SK-N-MC (cell line): Measurements from ENCODE around the gene ADI1.

ENCODE experiments used
- EZH2 ChIP-seq: fragments of 200-600 bp; sonication (generic); IDR thresholded peaks from one replicate; pipeline ENCODE4 v1.6.1; 2017; ENCODE audit warnings: antibody characterized with exemption
- POLR2AphosphoS5 ChIP-seq: IDR thresholded peaks from 2 replicates; pipeline ENCODE4 v1.6.1; 2012; ENCODE audit warnings: mild to moderate bottlenecking, low read depth, low read length, borderline replicate concordance

DNA sequence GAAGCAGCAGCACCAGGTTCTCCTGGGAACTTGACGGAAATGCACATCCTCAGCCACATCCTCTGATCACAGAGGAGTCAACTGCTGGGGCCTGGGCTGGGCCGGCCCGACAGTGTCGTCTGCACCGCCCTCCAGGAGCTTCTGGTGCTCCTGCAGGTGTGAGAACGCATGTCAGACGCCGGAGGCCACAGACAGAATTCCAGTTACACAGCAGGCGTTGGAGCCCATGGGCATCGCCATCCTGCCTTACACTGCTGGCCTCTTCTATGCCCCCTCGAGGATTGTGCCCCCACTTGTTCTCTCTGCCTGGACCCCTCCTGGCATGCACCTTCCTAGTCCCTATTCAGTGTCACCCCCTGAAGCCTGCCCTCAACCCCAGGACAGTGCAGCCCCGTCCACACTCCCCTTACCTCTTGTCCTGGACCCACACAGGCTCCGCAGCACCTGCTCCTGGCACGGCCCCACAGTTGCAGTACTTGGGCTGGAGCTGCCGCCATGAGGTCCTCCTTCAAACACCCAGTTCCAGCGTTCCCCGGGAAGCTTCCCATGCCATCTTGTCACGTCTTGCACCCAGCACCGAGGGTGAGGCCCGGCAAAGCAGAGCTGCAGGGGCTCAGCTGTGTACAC is 37.5 kb downstream of the ADI1 start:
- no peak for TF ChIP-seq EZH2
- no peak for TF ChIP-seq POLR2AphosphoS5
